HTR-8/SVneo (cell line): Measurements from ENCODE around the gene AKR1C1.
A peak's percentile ranks its signal among the peaks of the same experiment; 100 is the strongest.
"Not testable (repeated sequence)": the region's sequence is repeated elsewhere in the genome, so short reads cannot be mapped to it uniquely, and the experiment has no call there.

Experiments
- DNase-seq: peaks from one replicate; pipeline ENCODE4 v3.0.0; 2011; ENCODE audit warnings: low spot score, mixed read lengths; ENCODE audit not compliant: insufficient read length
- FAIRE-seq: peaks from 2 replicates; lab custom pipeline; 2011; peaks lifted over from hg19 to GRCh38; lab: Jason Lieb, UNC

Gene AKR1C1

GRCh38 chr10:4947039-4947634 lies 16.1 kb upstream of the AKR1C1 start:
- FAIRE-seq (no peak), DNase-seq (no peak)

GRCh38 chr10:4947635-4948596 lies 15.3 kb upstream of the AKR1C1 start:
- no peak for FAIRE-seq
- peak; percentile 22 for DNase-seq

DNA sequence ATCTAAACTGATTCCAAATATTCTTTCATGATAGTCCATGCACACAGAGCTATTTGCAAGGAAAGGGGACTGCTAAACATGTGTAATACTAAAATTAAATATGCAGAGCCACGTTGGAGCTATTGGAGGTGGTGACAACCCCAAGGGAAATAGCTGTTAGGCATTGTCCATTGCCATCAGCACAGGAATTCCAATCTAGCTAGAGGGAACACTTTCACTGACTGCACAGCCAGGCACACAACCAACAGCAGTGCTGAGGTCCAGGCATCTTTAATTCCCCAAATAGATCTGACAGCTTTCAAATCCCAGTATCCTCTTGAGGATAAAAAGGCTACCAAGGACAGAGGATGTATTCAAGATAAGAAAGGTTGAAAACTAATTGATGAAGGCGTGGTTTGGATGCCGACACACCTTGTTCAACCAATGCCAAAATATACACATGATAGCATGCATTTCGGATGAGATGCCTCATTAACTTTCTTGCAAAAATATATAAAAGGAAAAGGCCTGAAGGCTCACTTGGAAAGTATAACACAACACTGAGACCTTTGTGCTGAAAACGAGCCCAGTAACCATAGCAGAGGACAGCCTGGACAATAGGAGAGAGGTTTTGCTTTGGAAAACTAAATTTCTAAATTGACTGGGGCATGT lies 11.6 kb upstream of the AKR1C1 start:
- not testable (repeated sequence) for FAIRE-seq, DNase-seq

DNA sequence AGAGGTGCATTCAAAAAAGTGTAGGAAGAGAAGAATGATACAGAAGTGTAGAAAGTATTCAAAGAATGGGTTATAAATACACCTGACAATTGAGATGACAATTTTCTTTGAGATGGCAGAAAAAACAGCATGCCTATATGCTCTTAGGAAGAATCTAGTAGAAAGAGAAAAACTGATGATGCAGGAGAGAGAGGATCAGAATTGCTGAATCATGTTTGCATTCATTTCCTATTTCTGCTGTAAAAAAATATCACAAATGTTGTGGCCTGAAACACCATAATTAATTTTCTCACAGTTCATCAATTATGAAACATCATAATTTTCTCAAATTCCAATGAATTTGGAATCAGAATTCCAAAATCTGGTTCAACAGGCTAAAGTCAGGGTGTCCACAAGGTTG lies 9.8 kb upstream of the AKR1C1 start:
- no peak for DNase-seq
- FAIRE-seq = no peak

- not testable (repeated sequence) for FAIRE-seq, DNase-seq
Measured at GRCh38 chr10:4956088-4956487, 7.1 kb upstream of the AKR1C1 start.

DNA sequence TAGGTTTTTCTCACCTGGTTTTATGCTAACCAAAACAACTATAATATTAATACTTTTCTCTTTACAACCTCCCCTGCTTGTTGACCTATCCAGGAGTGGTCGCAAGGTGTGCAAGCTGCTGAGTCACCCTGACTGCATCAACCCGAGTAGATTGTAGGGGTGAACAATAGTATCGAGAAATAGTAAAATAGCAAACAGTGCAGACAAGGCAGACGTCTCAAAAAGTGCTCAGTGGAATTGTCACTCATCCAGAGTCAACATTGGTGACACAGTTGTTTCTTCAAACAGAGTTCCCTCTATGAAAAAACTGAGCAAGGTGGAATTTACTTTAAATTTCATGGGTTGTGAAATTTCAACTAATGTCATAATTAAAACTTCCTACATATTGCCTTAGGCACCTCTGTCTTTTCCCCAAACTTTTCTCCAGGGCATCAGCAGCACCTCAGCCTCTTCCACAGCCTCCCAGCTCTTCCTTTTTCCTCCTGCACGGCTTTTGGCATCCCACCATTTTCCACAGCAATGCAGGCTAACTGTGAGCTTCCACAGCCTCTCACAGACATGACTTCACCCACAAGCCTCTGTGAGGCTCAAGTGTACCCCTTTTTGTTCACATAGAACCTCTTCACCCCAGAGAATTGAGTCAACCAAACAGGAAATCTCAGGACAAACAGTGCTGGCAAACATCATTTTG lies 6.1 kb upstream of the AKR1C1 start:
- DNase-seq, FAIRE-seq: not testable (repeated sequence)

DNA sequence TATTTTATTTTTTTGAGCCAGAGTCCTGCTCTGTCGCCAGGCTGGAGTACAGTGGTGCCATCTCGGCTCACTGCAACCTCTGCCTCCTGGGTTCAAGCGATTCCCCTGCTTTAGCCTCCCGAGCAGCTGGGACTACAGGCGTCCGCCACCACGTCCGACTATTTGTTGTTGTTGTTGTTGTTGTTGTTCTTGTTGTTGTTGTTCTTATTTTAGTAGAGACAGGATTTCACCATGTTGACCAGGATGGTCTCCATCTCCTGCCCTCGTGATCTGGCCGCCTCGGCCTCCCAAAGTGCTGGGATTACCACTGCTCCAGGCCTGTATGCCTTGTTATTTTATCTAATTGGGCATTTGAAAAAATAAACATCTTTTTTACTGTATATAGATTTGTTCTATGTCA lies 1.7 kb upstream of the AKR1C1 start:
- FAIRE-seq = not testable (repeated sequence)

GRCh38 chr10:4962308-4962707 lies 907 bp upstream of the AKR1C1 start:
- FAIRE-seq, DNase-seq: not testable (repeated sequence)

More for the DNA sequence above, 1.7 kb upstream of the AKR1C1 start:
- not testable (repeated sequence) for DNase-seq

DNA sequence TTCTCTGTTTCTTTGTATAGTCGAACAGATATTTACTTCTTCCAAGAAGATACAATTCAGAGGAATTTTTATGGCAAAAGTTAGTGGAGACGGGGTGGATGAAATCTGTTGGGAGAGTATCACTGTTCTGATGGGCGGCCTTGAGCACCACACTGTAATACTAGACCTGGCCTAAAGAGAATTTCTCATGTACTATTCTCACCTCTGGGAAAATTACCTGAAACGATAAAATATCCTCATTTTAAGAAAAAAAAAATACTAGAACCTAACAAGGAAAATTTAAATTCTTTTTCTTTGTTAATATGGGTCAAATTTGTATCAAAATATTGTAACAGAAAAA lies 570 bp downstream of the AKR1C1 start:
- FAIRE-seq = not testable (repeated sequence)

DNA sequence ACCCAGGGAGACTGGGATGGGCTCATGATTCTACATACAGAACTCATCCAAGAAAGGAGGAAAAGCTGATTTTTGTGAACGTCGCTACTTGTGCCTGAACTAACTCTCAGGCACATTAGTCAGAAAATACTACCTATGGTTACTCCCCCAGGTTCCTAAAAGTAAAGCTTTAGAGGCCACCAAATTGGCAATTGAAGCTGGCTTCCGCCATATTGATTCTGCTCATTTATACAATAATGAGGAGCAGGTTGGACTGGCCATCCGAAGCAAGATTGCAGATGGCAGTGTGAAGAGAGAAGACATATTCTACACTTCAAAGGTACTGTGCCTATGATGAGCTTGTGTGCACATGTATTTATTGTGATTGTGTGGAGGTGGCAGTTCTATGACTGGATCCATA lies 2.5 kb downstream of the AKR1C1 start:
- FAIRE-seq = not testable (repeated sequence)

More for the DNA sequence above, 570 bp downstream of the AKR1C1 start:
- DNase-seq = not testable (repeated sequence)

GRCh38 chr10:4967189-4967588 lies 4.0 kb downstream of the AKR1C1 start:
- not testable (repeated sequence) for DNase-seq, FAIRE-seq

More for the DNA sequence above, 2.5 kb downstream of the AKR1C1 start:
- not testable (repeated sequence) for DNase-seq

GRCh38 chr10:4969289-4969688 lies 6.1 kb downstream of the AKR1C1 start:
- FAIRE-seq, DNase-seq: not testable (repeated sequence)

- DNase-seq, FAIRE-seq: not testable (repeated sequence)
Measured at GRCh38 chr10:4970362-4970761, 7.1 kb downstream of the AKR1C1 start.

GRCh38 chr10:4972369-4973142 lies 9.3 kb downstream of the AKR1C1 start:
- DNase-seq, FAIRE-seq: not testable (repeated sequence)

- FAIRE-seq, DNase-seq: not testable (repeated sequence)
Measured at GRCh38 chr10:4973294-4973693, 10.1 kb downstream of the AKR1C1 start.

GRCh38 chr10:4974400-4974799 lies 11.2 kb downstream of the AKR1C1 start:
- not testable (repeated sequence) for DNase-seq, FAIRE-seq

GRCh38 chr10:4977025-4977424 lies 13.8 kb downstream of the AKR1C1 start:
- no peak for DNase-seq
- FAIRE-seq = no peak

DNA sequence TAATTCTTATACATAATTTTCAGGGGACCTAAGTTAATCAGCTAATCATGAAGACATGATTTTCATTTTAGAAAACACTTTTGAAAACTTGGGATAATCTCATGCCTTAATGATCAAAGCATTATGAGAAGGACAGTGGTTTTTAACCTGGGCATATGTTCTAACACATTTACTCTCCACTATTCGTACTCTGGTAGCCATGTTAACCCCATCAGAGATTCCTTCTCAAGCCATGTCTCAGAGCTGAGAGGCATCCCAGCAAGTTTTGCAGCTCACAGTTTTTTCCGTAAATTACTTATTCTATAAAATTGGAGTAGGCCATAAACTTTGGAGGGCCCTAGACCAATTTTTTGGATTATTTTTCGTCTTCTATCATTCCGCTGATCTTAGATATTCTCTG lies 15.7 kb downstream of the AKR1C1 start:
- DNase-seq (no peak), FAIRE-seq (no peak)

- no peak for DNase-seq
- FAIRE-seq = no peak
Measured at GRCh38 chr10:4980793-4981192, 17.6 kb downstream of the AKR1C1 start.
